Calu3 (cell line): ENCODE measurements around the gene PHYKPL. TPM values are rescaled to one million over a fixed set of nuclear protein-coding genes. Genes with fewer than 3 reads are reported as not detected.

ENCODE experiments used
- BruUV-seq: library from RNA; stranded (reverse); fragments of 400-500 nt; replicated peaks from 2 replicates; lab custom pipeline; 2021; lab: Mats Ljungman, UMichigan
- CTCF ChIA-PET: fragments of 300-600 bp; sonication (Branson Sonifier 250); formaldehyde crosslinking; loops from one replicate; lab custom pipeline; 2022; ENCODE audit warnings: antibody characterized with exemption; lab: Charles Lee
- DNase-seq: peaks from one replicate; pipeline ENCODE4 v3.0.0; 2022
- H3K27ac Mint-ChIP-seq: one replicate; pipeline ENCODE4 v1.8.0; 2022; ENCODE audit warnings: mixed read lengths; ENCODE audit not compliant: unreplicated experiment
- H3K27me3 Mint-ChIP-seq: one replicate; pipeline ENCODE4 v1.8.0; 2022; ENCODE audit warnings: mixed read lengths; ENCODE audit not compliant: unreplicated experiment
- H3K36me3 Mint-ChIP-seq: one replicate; pipeline ENCODE4 v1.8.0; 2022; ENCODE audit warnings: mild to moderate bottlenecking, moderate library complexity, mixed read lengths; ENCODE audit not compliant: insufficient read depth, unreplicated experiment
- H3K4me1 Mint-ChIP-seq: one replicate; pipeline ENCODE4 v1.8.0; 2022; ENCODE audit warnings: mild to moderate bottlenecking, low read depth, mixed read lengths; ENCODE audit not compliant: unreplicated experiment
- H3K4me3 Mint-ChIP-seq: one replicate; pipeline ENCODE4 v1.8.0; 2022; ENCODE audit warnings: mild to moderate bottlenecking, low read depth, moderate library complexity, mixed read lengths; ENCODE audit not compliant: unreplicated experiment
- H3K9me3 Mint-ChIP-seq: one replicate; pipeline ENCODE4 v1.8.0; 2022; ENCODE audit warnings: low read depth, mixed read lengths; ENCODE audit not compliant: unreplicated experiment
- intact Hi-C: fragments of 100-400 bp; cut with micrococcal nuclease; formaldehyde crosslinking; loops from one replicate; pipeline ENCODE4 v1.10.0; 2022; ENCODE audit not compliant: unreplicated experiment
- total RNA-seq: library from RNA; stranded (reverse); gene quantifications from 2 replicates; pipeline ENCODE4 v1.2.3, GENCODE V29; 2022
- TF ChIP-seq, protein P1 (sequence below): fragments of 200-600 bp; IDR thresholded peaks from one replicate; pipeline ENCODE4 v1.8.0; 2022; ENCODE audit warnings: antibody characterized with exemption; ENCODE audit not compliant: unreplicated experiment

PHYKPL gene
- total RNA-seq, 1 experiment from 2014 or later, result 96.7 TPM

DNA sequence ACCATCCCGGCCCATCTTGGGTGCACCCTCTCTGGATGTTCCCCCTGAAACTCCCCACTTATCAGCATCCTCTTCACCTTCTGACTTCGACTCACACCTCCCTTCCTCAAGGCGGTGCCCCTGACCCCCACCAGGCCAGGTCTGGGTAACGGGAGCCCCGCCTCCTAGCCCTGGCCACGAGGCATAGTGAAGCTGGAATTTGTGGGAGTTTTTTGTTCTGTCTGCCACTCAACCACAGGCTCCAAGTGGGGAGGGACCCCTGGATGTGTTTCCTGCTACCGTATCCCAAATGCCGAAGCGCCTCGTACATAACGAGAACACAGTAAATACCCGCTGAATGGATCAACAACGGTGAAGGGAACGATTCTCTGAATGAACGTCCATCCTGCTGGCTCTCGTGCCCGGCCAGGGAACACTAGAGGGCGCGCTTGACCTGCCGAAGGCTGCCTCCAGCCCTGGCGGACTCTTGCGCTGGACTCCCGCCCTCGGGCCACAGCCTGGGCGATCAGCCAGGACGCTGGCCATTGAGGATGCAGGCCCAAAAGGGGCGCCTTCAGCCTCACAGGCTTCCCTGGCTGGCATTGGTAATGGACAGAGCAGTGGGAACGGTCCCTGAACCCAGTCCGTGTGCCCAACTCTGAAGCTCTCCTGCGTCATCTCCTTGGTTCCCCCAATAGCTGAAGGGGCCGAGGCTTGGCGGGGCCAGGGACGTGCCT lies 47.3 kb upstream of the PHYKPL start:
- CTCF ChIA-PET, result interaction anchor here (0.7 to 1.5 kb wide), 3 partner anchors 40 to 1214 kb away, joined by 3 to 10 read pairs (median 3); no protein-coding TSS in a partner anchor
- Mint-ChIP-seq H3K27me3 (peaks cover 79% of the 10 kb centered on the region), H3K27ac (no peak overlapping the region), H3K4me3 (peak overlapping the region; percentile 26), H3K36me3 (no peaks in the 10 kb centered on the region), H3K4me1 (peaks cover 12% of the 10 kb centered on the region), H3K9me3 (peaks cover 10% of the 10 kb centered on the region)
- no TSS peak for BruUV-seq
- intact Hi-C loops, result loop anchor here (1.0 kb wide), 1 partner anchor 271 kb away; no protein-coding TSS in a partner anchor
- DNase-seq, result peak; percentile 94
- TF ChIP-seq, protein P1, sequence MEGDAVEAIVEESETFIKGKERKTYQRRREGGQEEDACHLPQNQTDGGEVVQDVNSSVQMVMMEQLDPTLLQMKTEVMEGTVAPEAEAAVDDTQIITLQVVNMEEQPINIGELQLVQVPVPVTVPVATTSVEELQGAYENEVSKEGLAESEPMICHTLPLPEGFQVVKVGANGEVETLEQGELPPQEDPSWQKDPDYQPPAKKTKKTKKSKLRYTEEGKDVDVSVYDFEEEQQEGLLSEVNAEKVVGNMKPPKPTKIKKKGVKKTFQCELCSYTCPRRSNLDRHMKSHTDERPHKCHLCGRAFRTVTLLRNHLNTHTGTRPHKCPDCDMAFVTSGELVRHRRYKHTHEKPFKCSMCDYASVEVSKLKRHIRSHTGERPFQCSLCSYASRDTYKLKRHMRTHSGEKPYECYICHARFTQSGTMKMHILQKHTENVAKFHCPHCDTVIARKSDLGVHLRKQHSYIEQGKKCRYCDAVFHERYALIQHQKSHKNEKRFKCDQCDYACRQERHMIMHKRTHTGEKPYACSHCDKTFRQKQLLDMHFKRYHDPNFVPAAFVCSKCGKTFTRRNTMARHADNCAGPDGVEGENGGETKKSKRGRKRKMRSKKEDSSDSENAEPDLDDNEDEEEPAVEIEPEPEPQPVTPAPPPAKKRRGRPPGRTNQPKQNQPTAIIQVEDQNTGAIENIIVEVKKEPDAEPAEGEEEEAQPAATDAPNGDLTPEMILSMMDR, result peak; percentile 85

DNA sequence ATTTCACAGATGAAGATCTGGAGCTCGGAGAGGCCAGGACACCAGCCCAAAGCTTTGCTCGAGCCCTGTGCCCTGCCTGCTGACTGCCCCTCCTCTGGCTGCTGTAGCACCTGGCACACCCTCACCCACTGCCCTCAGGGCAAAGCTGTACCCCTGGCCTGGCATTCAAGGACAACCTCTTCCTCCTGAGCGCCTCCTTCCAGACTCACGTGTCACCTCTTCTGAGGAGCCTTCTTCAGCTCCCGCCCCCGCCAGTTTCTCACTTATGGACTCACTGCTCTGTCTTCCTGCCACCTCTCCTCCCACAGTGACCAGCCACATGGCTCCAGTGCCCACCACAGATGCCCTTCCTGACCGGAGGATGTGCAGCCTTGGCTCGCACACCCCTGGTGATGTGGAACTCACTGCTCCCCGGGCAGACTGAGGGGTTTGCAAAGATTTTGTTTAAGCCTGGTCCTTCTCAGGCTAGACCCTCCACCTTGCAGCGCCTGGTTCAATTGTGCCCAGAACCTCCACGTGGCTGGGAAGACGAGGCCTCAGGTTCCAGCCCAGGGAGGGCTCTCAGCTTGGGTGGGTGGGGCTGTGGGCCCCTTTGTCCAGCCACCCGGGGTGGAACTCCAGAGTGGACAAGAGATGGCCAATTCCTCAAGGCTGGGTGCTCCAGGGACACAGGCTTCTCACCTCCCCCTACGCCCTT lies 46.6 kb upstream of the PHYKPL start:
- CTCF ChIA-PET, result interaction anchor here (1.4 kb wide), 1 partner anchor 40 kb away, joined by 3 read pairs; no protein-coding TSS in a partner anchor

DNA sequence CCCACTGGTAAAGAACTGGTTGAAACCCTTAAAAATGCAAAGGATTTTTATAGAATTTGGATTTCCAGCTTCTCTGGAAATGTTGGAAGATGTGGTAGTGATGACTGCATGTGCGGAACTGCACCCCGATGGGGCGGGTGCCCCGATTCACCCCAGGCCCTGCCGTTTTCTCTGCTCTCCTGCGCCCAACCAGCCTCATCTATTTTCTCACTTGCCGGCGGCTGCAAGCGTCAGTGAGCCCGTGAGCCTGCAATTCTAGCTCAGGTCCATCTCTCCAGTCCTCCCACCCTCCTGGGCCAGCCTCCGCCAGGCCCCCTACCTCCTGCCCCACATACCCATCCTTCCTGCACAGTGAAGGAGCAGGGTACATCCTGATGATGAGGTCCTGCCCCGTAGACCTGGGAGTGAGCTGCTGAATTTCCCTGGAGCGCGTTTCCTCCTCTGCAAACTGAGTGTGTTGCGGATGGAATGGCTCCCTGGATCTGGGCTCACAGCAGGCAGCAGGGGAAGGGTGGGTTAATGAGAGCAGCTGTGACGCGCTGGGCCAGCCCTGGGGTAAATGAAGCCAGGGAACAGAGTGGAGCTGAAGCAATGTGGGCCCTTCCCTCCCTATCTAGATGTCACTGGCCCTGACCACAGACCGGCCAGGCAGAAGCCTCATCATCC lies 45.9 kb upstream of the PHYKPL start:
- no peak overlapping the region for H3K4me3 Mint-ChIP-seq
- H3K36me3 Mint-ChIP-seq, result no peaks in the 10 kb centered on the region
- H3K9me3 Mint-ChIP-seq, result peaks cover 6% of the 10 kb centered on the region
- intact Hi-C loops, result no loop called here
- H3K27me3 Mint-ChIP-seq, result peaks cover 87% of the 10 kb centered on the region
- no TSS peak for BruUV-seq
- DNase-seq, result no peak
- H3K4me1 Mint-ChIP-seq, result peaks cover 12% of the 10 kb centered on the region
- H3K27ac Mint-ChIP-seq, result no peak overlapping the region
- CTCF ChIA-PET, result interaction anchor here (1.4 kb wide), 1 partner anchor 41 kb away, joined by 3 read pairs; no protein-coding TSS in a partner anchor
- TF ChIP-seq, protein P1, result no peak

More for the DNA sequence above, 46.6 kb upstream of the PHYKPL start:
- Mint-ChIP-seq H3K27me3 (peaks cover 87% of the 10 kb centered on the region), H3K36me3 (no peaks in the 10 kb centered on the region), H3K27ac (no peak overlapping the region), H3K9me3 (peaks cover 10% of the 10 kb centered on the region), H3K4me1 (peaks cover 12% of the 10 kb centered on the region), H3K4me3 (no peak overlapping the region)
- no peak for DNase-seq
- intact Hi-C loops, result no loop called here
- BruUV-seq, result no TSS peak
- TF ChIP-seq, protein P1, result no peak

DNA sequence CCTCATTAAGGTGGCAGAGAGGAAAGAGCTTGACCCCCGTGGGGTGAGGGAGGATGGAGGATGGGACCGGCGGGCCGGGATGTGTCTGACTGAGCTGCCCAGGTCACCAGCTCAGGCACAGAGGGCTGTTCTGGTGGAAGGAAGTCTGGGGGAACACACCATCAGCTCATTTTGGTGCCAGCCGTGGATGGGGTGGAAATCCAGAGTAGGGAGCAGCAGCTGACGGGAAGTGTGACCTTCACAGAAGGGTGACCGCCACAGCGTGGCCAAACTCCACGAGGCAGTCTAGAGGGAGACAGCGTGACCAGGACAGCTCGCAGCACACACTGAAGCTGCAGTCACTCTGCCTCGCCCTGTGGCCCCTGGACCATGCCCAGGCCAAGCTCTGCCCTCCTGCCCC lies 45.3 kb upstream of the PHYKPL start:
- no peak for DNase-seq
- Mint-ChIP-seq H3K27me3 (peaks cover 87% of the 10 kb centered on the region), H3K4me3 (no peak overlapping the region), H3K9me3 (peaks cover 3% of the 10 kb centered on the region), H3K4me1 (peaks cover 12% of the 10 kb centered on the region), H3K36me3 (no peaks in the 10 kb centered on the region), H3K27ac (no peak overlapping the region)
- TF ChIP-seq, protein P1, result no peak
- CTCF ChIA-PET, result no interaction called here
- no TSS peak for BruUV-seq
- intact Hi-C loops, result no loop called here
